GM19043 (cell line): Measurements from ENCODE around the gene SMIM15.
"Not testable (repeated sequence)": the region's sequence is repeated elsewhere in the genome, so short reads cannot be mapped to it uniquely, and the experiment has no call there.

ENCODE experiments used
- ATAC-seq: cut with Tn5 transposase; IDR thresholded peaks from one replicate; pipeline ENCODE4 v1.9.1; 2021; ENCODE audit warnings: low read depth; ENCODE audit not compliant: unreplicated experiment

The SMIM15 gene, protein sequence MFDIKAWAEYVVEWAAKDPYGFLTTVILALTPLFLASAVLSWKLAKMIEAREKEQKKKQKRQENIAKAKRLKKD

DNA sequence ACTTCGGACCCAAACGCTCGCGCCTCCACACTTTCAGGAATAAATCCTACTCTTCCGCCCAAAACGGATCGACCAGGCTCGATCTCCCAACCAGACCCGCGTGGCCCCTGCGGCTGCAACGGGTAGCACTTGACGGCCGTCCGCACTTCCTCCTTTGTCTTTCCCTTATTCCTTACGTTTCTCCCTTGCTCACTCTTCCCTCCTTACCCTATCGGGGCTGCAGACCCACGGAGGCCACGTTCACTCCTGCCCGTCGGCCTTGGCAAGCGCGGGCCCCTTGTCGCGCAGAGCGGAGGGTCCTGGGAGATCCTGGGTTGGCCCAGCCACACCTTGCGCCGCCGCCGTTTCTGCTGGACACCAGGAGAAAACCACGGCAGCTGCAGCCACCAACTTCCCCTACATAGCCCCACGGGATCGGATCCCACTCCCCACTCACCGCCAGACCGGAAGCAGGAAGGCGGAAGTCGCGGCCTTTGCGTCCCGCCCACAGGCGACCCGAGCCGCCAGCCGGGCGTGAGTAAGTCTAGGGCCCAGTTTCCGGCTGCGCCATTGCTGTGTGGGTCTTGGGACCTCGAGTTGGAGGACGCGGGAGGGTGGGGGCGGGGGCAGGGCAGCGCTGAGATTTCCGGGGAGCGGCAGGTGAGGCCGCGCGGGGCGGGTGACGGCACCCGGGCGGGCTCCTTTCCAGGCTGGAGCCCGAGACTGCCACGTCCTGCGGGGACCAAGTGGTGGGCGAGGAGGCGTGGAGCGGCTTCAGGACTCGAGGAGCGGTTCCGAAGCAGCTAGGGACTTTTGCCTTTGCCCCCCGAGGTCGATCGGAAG is at the start of gene SMIM15:
TSS of gene SMIM15 (minus strand) at position 459 of the 822 bp plus-strand sequence. CDS start 2,297 bp downstream, outside the sequence.
- peak; percentile 97 for ATAC-seq

DNA sequence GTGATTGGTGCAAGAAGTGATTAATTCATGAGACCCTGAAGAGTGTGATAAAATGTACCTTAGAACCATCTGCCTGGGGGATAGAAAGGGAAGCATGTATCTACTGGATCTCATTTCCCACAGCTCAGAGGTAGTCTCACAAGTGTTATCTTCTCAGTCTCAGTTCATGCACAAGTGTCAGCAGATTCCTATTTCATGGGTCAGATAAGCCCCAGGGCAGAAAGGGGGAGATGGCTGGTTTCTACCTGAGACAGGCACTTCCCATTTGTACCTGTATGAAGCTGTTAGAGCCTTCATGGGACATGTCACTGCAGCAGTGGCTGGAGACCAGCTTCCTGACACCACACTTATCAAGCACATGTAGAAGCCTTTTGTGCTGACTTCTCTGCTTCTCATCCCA is 45.6 kb upstream of the SMIM15 start:
- no peak for ATAC-seq

DNA sequence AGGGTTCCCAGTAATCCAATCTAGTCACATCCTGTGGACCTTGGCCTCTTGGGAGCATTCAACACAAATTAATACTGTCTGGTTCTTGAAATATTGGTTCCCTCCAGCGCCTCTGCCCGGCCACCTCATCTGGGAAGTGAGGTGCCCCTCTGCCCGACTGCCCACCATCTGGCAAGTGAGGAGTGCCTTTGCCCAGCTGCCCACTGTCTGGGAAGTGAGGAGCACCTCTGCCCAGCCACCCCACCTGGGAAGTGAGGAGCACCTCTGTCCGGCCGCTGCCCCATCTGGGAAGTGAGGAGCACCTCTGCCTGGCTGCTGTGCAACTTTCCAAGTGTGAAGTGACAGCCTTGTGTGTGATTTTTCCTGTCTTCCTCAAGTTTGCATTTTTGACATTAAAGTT is 42.7 kb upstream of the SMIM15 start:
- ATAC-seq, result no peak

DNA sequence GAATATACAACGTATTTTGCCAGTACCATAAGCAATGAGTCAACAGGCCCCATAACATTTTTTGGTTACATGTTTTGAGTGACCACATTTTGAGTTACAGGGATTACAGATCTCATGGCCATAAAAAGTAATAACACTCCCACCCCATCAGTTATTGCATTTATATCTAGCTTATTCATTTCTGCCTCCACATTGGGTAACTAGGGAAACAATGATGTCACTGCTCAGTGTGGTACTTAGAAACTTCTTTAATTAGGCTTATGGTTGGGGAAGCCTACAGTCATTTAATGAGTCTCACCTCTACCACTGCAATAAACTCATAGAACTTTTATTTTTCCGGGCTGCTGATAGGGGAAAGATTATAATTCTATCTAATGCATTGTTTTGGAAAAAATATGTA is 39.9 kb upstream of the SMIM15 start:
- no peak for ATAC-seq

DNA sequence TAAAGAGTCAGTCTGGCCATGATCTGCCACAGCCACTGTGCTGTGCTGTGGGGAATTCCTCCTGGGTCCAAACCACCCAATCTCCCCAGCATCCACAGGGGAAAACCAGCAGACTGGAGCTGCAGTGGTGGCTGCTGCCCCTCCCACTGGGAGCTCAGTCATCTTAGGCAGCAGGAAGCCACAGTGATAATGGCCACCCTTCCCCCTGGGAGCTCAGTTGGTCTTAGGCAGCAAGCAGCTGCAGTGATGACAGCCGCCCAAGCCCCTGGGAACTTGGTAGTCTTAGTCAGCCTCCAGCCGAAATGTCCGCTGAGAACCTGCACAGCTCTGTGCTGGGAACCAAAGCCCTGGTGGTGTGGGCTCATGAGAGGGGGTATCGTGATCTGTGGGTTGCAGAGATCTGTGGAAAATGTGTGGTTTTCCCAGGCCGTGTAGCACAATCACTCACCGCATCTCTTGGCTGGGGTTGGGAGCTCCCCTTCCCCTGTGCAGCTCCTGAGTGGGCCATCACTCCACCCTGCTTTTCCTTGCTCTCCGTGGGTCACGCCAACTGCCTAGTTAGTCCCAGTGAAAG is 38.4 kb upstream of the SMIM15 start:
- no peak for ATAC-seq

DNA sequence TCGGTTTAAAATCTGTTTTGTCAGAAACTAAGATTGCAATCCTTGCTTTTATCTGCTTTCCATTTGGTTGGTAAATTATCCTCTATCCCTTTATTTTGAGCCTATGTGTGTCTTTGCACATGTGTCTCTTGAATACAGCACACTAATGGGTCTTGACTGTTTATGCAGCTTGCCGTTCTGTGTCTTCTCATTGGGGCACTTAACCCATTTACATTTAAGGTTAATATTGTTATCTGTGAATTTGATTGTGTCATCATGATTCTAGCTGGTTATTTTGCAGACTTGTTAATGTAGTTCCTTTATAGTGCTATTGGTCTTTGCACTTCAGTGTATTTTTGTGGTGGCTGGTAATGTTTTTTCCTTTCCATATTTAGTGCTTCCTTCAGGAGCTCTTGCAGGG is 36.3 kb upstream of the SMIM15 start:
- ATAC-seq, result no peak

DNA sequence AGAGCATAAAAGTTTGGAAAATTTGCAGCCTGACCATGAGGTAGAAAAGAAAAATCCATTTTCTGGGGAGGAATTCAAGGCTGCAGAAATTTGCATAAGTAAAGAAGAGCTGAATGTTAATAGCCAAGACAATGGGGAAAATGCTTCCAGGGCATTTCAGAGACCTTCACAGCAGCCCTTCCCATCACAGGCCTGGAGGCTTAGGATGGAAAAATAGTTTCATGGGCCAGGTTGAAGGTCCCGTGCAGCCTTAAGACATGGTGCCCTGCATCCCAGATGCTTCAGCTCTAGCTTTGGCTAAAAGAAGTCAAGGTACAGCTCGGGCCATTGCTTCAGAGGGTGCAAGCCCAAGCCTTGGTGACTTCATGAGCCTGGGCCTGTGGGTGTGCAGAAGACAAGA is 25.6 kb upstream of the SMIM15 start:
- not testable (repeated sequence) for ATAC-seq

DNA sequence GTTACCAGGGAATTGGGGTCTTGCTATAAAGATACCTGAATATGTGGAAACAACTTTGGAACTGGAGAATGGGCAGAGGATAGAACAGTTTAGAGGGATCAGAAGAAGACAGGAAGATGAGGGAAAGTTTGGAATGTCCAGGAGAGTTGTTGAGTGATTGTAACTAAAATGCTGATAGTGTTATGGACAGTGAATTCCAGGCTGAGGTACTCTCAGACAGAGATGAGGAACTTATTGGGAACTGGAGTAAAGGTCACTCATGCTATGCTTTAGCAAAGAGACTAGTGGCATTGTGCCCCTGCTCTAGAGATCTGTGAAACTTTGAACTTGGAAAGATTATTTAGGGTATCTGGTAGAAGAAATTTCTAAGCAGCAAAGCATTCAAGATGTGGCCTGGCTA is 25.1 kb upstream of the SMIM15 start:
- ATAC-seq, result not testable (repeated sequence)

DNA sequence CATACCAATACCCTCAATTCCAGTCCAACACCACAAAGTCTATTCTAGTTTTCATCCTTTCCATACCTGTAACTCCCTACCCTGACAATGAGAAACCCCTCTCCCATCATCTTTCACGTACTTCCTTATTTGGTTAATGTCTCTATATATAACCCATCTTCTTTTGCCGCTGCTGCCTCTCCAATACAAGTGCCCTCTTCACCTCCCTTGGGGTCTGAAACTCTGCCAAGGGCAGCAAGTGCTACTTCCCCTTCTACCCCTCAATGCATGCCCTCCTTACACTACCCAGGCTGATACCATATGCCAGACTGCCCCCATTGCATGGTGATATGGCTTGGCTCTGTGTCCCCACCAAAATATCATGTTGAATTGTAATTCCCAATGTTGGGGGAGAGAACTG is 24.4 kb upstream of the SMIM15 start:
- ATAC-seq, result no peak

DNA sequence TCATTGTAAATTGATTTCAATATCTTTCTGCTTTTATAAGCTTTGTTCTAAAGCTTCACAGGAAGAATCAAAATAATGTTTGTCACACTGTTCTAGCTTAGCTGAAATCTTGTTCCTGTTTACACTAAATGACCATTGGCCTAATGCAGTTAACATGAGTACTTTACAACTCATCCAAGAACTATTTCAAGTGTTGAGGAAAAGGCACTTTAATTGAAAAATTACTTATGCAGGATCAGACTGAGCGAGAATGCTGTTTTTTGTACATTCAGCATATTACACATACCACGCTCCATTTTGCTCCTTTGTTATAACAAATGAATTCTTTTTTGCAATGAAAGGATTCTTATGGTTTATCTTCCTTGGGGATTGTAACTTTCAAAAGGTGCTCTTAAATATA is 22.4 kb upstream of the SMIM15 start:
- ATAC-seq, result no peak

DNA sequence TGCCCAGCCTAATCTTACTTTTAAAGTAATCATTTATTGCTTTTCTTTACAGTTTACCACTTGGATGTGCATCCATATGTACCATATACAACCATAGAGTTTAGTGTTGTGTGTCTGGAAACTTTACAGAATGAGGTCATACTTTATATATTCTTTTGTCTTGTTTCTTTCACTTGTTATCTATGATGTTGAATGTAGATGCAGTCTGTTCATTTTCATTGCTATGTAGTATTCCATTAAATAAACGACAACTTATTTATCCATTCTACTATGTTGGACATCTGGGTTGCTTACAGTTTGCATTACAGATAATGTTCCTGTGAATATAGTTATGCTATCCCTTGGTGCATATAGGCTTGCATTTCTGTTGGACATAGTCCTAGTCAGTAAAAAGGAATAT is 21.3 kb upstream of the SMIM15 start:
- no peak for ATAC-seq

DNA sequence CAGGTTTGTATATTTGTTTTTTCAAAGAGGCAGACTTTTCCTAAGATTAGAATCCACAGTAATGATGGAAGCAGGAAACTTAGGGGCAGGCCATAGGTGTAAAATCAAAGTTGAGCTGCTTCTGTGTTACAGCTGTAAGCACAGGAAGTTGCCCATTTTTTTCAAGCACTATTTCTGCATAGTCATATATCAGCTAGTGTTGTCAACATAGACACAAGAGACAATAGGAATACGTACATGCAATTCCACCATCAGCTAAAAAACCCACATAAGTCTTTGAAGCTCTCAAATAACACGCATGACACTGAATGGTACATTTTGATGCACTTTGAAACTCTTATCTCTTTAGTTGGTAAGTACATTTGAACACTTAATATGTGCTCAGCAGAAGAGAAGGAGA is 20.2 kb upstream of the SMIM15 start:
- ATAC-seq, result no peak

DNA sequence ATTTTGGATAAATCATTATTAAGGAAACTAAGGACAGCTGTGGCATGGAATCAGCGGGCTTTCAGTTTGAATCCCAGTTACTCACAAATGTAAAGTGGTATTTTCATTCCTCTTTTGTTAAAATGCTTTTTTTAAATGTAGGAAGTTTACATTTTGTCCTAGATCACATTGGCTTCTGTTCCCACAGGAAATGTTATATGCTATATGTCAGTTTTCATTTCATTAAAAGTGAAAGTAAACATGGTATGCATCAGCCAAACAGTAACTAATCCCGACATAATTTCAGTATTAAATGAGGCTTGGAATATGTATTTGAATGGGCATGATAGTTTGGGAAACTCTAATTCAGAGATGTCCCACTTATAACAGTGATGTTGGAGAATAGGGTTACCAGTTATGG is 18.6 kb upstream of the SMIM15 start:
- ATAC-seq, result no peak

DNA sequence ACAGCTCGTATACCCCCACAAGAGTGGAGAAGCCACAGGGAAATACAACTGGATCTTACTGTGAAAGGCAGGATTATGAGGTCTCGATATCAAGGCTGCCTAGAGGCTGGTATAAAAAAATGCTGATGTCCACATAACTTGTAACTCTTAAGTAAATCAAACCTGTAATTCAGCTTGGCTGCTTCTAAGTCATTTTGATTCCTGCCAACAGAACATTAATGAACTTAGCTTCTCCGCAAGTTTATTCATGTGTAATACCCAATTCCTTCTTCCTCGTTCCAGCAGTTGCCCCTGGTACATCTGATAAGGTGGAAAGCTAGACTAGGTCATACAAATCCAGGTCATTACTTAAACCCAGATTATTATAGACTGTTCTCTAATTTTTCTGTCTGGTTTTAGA is 16.4 kb upstream of the SMIM15 start:
- no peak for ATAC-seq

DNA sequence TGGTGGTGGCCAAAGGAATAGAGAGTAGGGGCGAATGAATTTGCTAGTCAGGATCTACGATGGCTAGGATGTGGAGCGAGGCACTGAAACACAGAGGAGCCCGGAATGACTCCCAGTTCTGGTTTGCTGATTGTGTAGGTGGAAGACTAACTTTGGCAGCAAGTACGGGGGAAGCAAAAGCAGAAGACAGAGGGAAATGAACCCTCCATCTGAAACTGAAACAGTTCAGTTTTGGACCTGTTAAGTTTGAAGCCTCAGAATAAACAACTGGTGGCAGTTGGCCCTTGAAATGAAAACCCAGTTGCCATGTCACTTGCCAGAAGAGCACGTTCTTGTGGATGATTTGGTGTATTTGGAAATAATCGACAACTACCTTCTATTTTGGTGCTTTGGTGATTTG is 15.4 kb upstream of the SMIM15 start:
- peak; percentile 61 for ATAC-seq

DNA sequence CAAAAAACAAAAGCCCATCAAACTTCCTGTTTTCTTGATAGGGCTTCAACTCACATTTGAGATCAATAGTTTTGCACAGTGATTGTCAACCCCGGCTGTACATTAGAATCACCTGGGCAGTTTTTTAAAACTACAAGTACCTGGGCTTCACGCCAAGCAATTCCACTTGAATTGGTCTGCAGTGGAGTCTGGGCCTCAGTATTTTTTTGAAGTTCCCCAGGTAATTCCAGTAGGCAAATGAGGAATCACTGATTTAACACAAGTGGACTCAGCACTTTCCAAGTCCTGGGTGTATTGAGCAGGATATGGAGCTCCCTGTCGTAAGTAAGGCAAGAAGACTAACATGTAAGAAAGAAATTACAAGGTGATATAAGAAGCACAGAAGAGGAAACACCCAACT is 14.8 kb upstream of the SMIM15 start:
- no peak for ATAC-seq

DNA sequence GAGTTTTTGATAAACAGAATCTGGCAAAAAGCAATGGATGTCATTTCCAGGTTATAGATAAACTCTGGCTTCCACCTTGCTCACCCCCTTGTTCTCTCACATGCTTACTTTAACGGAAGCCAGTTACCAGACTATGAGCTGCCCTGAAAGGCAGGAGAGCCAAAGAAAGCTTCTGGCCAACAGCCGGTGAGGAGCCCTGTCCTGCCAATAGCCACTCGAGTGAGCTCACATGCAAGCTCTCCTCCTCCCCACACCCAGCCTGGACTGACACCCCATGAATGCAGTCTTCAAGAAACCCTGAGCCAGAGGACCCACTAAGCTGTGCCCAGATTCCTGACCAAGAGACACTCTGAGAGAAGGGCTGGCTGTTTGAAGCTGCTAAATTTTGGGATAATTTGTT is 14.4 kb upstream of the SMIM15 start:
- no peak for ATAC-seq

DNA sequence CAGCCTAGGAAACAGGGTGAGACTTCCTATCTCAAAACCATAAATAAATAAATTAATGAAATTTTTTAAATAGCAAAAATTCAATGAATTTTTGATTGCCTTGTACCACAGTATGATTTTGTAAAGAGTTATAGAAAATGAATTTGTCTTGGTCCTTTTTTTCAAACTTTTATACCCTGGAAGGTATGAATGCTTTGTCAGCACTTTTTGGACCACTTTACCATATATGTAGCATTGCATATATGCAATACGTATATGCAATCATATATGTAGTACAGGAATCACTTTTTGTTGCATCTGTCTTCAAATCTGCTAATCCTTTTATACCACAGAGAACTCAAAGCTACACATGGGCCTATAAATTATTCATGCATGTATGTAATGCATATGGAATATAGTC is 9.2 kb upstream of the SMIM15 start:
- no peak for ATAC-seq

DNA sequence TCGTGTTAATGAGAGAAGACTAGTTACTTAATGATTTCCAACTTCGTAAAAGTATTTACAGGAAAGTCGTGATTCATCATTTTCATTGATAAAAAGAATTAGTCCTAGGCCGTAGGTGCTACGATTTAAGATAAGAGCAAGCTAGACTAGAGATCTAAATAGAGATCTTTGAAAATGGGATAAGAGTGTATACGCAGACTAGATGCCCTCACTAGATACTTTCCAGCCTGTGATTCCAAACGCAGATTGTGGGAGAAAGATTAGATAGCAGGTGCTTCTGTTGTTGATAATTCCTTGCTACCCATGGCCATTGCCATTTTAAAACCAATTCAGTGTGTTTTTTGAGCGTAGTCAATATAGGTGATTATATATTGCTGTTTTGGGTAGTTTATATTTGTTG is 6.7 kb upstream of the SMIM15 start:
- no peak for ATAC-seq

DNA sequence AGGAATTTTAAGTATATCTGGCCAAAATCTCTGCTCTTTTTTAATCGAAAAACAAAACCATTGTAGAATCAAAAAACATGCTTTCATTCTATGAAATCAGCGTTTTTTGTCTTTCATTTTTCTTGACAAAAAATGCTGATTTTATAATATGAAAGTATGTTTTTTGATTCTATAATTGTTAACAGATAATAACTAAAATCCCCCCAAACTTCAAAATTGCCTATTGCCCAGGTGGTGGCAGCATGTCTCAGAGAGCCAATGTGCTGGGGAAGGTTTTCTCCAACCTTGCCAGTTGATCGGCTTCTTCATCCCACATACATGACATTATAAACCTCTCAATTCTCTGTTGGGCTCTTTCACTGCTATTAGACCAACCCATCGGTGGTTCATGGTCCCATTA is 5.1 kb upstream of the SMIM15 start:
- ATAC-seq, result no peak

DNA sequence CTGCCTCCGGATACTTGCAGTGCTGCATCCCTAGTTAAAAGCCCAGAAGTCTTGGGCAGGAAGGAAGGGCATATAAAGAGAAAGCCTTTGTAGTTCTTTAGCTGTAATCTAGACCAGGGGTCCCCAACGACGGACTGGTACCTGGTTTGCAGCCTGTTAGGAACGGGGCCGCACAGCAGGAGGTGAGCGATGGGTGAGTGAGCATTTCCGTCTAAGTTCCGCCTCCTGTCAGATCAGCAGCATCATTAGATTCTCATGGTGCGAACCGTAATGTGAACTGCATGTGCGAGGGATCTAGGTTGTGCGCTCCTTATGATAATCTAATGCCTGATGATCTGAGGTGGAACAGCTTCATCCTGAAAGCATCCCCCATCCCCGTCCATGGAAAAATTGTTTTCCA is 1.6 kb upstream of the SMIM15 start:
- ATAC-seq, result no peak

DNA sequence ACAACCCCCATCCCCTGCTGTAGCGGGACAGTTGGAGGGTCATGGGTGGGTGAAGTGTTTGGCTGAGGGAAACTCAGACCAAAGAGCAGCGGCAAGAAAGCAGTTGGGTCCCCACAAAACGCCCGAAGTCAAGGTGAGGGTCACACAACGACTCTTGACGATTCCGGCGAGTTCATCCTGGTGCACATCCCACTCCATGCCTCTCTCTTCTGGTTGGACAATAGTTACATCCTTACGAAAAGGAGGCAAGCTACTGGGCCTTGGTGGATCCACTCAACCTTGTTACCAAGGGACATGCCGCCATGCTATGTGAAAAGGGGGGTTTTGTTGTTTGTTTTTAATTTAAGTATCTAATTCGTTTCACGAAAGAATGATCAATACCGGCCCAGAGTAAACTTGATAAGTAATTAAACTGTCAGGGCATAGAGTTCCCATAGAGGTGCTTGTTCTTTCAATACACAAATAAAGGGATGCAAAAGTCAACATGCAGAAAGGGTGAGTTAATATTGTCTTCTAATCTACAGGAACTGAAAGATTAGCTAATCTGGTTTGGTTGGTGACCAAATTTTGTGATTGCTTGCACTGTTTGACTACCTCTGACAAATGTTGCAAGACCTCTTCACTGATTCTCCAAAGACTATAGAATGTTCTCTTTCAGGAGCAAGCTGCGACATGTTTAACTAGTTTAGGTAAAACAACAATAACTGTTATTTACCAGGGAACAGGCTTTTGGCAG is 732 bp upstream of the SMIM15 start:
- no peak for ATAC-seq
